Sigmoid colon (tissue), 3 donors: ENCODE data around the gene RPH3AL.

Source experiments
- POLR2A ChIP-seq, 2 donors: fragments of 450-650 bp; IDR thresholded peaks; one replicate each; pipeline ENCODE4 v1.6.1; 2016; ENCODE audit warnings: antibody characterized with exemption in 2 of 2, mild to moderate bottlenecking in 2 of 2, moderate library complexity in 2 of 2
- TF ChIP-seq, protein P1 (sequence below), 4 experiments: fragments of 450-650 bp in 3 of 4; fragments of 200-600 bp in 1 of 4; IDR thresholded peaks; one replicate each; pipeline ENCODE4 v1.5.1; 2016 to 2019; ENCODE audit warnings: antibody characterized with exemption in 4 of 4, mild to moderate bottlenecking in 3 of 4, moderate library complexity in 2 of 4

DNA sequence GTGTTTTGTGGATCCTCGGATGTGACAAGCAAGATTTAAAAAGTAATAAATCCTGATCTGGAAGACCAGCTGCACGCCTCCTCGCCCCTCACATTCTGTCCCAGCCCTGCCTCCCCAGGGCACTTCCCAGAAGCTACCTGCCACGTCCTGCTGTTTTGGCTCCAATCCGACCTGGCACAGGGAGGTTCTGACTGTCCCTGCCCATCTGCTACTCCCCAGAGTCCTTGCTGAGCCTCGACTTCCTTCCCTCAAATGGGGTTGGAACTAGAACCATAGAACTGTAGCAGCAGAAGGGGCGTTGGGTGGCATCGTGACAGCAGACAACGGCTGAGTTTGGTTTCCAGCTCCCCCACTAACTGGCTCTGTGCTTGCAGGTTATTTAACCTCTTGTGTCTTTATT is 71.7 kb downstream of the RPH3AL start:
- TF ChIP-seq, protein P1, sequence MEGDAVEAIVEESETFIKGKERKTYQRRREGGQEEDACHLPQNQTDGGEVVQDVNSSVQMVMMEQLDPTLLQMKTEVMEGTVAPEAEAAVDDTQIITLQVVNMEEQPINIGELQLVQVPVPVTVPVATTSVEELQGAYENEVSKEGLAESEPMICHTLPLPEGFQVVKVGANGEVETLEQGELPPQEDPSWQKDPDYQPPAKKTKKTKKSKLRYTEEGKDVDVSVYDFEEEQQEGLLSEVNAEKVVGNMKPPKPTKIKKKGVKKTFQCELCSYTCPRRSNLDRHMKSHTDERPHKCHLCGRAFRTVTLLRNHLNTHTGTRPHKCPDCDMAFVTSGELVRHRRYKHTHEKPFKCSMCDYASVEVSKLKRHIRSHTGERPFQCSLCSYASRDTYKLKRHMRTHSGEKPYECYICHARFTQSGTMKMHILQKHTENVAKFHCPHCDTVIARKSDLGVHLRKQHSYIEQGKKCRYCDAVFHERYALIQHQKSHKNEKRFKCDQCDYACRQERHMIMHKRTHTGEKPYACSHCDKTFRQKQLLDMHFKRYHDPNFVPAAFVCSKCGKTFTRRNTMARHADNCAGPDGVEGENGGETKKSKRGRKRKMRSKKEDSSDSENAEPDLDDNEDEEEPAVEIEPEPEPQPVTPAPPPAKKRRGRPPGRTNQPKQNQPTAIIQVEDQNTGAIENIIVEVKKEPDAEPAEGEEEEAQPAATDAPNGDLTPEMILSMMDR (IDR thresholded peaks at IDR 0.05): no peak
- TF ChIP-seq POLR2A (IDR thresholded peaks at IDR 0.05): no peak
